ENCODE results near the gene FCHO2. TPM values are rescaled to one million over a fixed set of nuclear protein-coding genes. Genes with fewer than 3 reads are reported as not detected.
A peak's percentile ranks its signal among the peaks of the same experiment; 100 is the strongest.

The FCHO2 gene
- total RNA-seq, 1 experiment from 2014 or later: 25.3 TPM

GRCh38 chr5:72908664-72909063 lies 47.2 kb upstream of the FCHO2 start:
- no TSS peak for BruUV-seq (replicated peaks)
- TF ChIP-seq SIN3A (IDR thresholded peaks at IDR 0.05; ENCODE audit: borderline replicate concordance, insufficient read depth, low read depth, low read length) (no peak), TCF7L2 (IDR thresholded peaks at IDR 0.05; ENCODE audit: low read depth, low read length) (no peak), CTCF (IDR thresholded peaks at IDR 0.05) (no peak), REST (IDR thresholded peaks at IDR 0.05; ENCODE audit: insufficient read depth in 1 of 2, low read depth in 2 of 2, low read length in 1 of 2) (no peak), POLR2AphosphoS5 (IDR thresholded peaks at IDR 0.05; ENCODE audit: low read depth, low read length) (no peak)
- ChIA-PET CTCF (no interaction called here), POLR2A (no interaction called here)
- Histone ChIP-seq H3K4me3 (ENCODE audit: low read depth in 2 of 2, low read length in 2 of 2) (no peak overlapping the region), H3K9me3 (ENCODE audit: control insufficient read depth, insufficient read depth, low read depth, low read length) (no peaks in the 10 kb centered on the region), H3K27ac (ENCODE audit: low read length) (no peak overlapping the region), H3K27me3 (ENCODE audit: control insufficient read depth, insufficient read depth, low read length) (no peaks in the 10 kb centered on the region), H3K36me3 (ENCODE audit: control insufficient read depth, insufficient read depth, low read length) (peaks cover 68% of the 10 kb centered on the region), H3K4me1 (ENCODE audit: control insufficient read depth, insufficient read depth, low read length) (no peaks in the 10 kb centered on the region)
- intact Hi-C loops (cut with micrococcal nuclease; ENCODE audit: unreplicated experiment) (no loop called here), in situ Hi-C loops (cut with HindIII; ENCODE audit: low pct_unique_long_range_greater_than_20kb, low sequenced_read_pairs) (no loop called here)
- DNase-seq (ENCODE audit: low read depth, low spot score) (no peak), ATAC-seq (no peak)

GRCh38 chr5:72917371-72917776 lies 38.5 kb upstream of the FCHO2 start:
- in situ Hi-C loops (cut with HindIII; ENCODE audit: low pct_unique_long_range_greater_than_20kb, low sequenced_read_pairs): no loop called here
- no peak overlapping the region for H3K27ac ChIP-seq (ENCODE audit: low read length)
- ATAC-seq (no peak; the same call in 1 of the 2 replicates), DNase-seq (ENCODE audit: low read depth, low spot score) (no peak)
- H3K4me1 ChIP-seq (ENCODE audit: control insufficient read depth, insufficient read depth, low read length): peaks cover 5% of the 10 kb centered on the region; the same call in 1 of the 2 replicates
- intact Hi-C loops (cut with micrococcal nuclease; ENCODE audit: unreplicated experiment): no loop called here
- ChIA-PET CTCF (no interaction called here), POLR2A (no interaction called here)
- H3K36me3 ChIP-seq (ENCODE audit: control insufficient read depth, insufficient read depth, low read length): peaks cover 16% of the 10 kb centered on the region
- H3K27me3 ChIP-seq (ENCODE audit: control insufficient read depth, insufficient read depth, low read length): no peaks in the 10 kb centered on the region
- no TSS peak for BruUV-seq (replicated peaks)
- H3K9me3 ChIP-seq (ENCODE audit: control insufficient read depth, insufficient read depth, low read depth, low read length): no peaks in the 10 kb centered on the region
- TF ChIP-seq POLR2AphosphoS5 (IDR thresholded peaks at IDR 0.05; ENCODE audit: low read depth, low read length): peak; percentile 70; the same call in 1 of the 2 replicates
- TF ChIP-seq CTCF (IDR thresholded peaks at IDR 0.05): no peak
- no peak overlapping the region for H3K4me3 ChIP-seq (ENCODE audit: low read depth in 2 of 2, low read length in 2 of 2)

Measured in Panc1 (cell line).